H9 (cell line): ENCODE data around the gene TCEA2. TPM values are rescaled to one million over a fixed set of nuclear protein-coding genes. Genes with fewer than 3 reads are reported as not detected.

ENCODE experiments used
- DNase-seq: peaks from one replicate; pipeline ENCODE4 v3.0.0-alpha.2; 2017
- H2AFZ ChIP-seq: one replicate; pipeline ENCODE4 v1.6.1; 2013; ENCODE audit warnings: mild to moderate bottlenecking, low read length, control low read depth, moderate library complexity
- H2AK5ac ChIP-seq: 2 replicates; pipeline ENCODE4 v1.6.1; 2013; ENCODE audit warnings: low read length, control low read depth, mixed read lengths; ENCODE audit not compliant: insufficient read length
- H2BK120ac ChIP-seq: one replicate; pipeline ENCODE4 v1.6.1; 2013; ENCODE audit warnings: low read depth, mild to moderate bottlenecking, low read length, control low read depth, inconsistent platforms; ENCODE audit not compliant: poor library complexity, severe bottlenecking
- H2BK12ac ChIP-seq: 2 replicates; pipeline ENCODE4 v1.6.1; 2013; ENCODE audit warnings: low read length, control low read depth, mixed read lengths, low read depth; ENCODE audit not compliant: insufficient read length
- H2BK15ac ChIP-seq: 2 replicates; pipeline ENCODE4 v1.6.1; 2013; ENCODE audit warnings: low read depth, low read length, control low read depth
- H2BK20ac ChIP-seq: one replicate; pipeline ENCODE4 v1.6.1; 2013; ENCODE audit warnings: low read depth, mild to moderate bottlenecking, low read length, control low read depth, inconsistent platforms; ENCODE audit not compliant: poor library complexity, severe bottlenecking
- H2BK5ac ChIP-seq: 2 replicates; pipeline ENCODE4 v1.6.1; 2013; ENCODE audit warnings: low read length, control low read depth, mixed read lengths; ENCODE audit not compliant: insufficient read length
- H3K14ac ChIP-seq: 2 replicates; pipeline ENCODE4 v1.6.1; 2013; ENCODE audit warnings: low read length, control low read depth; ENCODE audit not compliant: insufficient read depth
- H3K18ac ChIP-seq: 2 replicates; pipeline ENCODE4 v1.6.1; 2013; ENCODE audit warnings: low read depth, mild to moderate bottlenecking, mixed read lengths, low read length, control low read depth; ENCODE audit not compliant: insufficient read length
- H3K23ac ChIP-seq: 2 replicates; pipeline ENCODE4 v1.6.1; 2013; ENCODE audit warnings: low read length, control low read depth, mixed read lengths, low read depth; ENCODE audit not compliant: insufficient read length
- H3K23me2 ChIP-seq: 2 replicates; pipeline ENCODE4 v1.6.1; 2013; ENCODE audit warnings: low read depth, mild to moderate bottlenecking, mixed read lengths, low read length, control low read depth; ENCODE audit not compliant: insufficient read length, poor library complexity, severe bottlenecking
- H3K27ac ChIP-seq: 2 replicates; pipeline ENCODE4 v1.5.1; 2013; ENCODE audit warnings: low read length, control low read depth, mixed read lengths, low read depth; ENCODE audit not compliant: insufficient read length
- H3K27me3 ChIP-seq: 2 replicates; pipeline ENCODE4 v1.6.1; 2013; ENCODE audit warnings: low read length, control low read depth, inconsistent platforms; ENCODE audit not compliant: insufficient read depth
- H3K4ac ChIP-seq: 2 replicates; pipeline ENCODE4 v1.6.1; 2013; ENCODE audit warnings: low read depth, mild to moderate bottlenecking, control low read depth, inconsistent platforms, low read length, moderate library complexity
- H3K4me1 ChIP-seq: 2 replicates; pipeline ENCODE4 v1.6.1; 2013; ENCODE audit warnings: low read length, control low read depth, inconsistent platforms; ENCODE audit not compliant: insufficient read depth
- H3K4me2 ChIP-seq: 2 replicates; pipeline ENCODE4 v1.6.1; 2013; ENCODE audit warnings: low read length, control low read depth, mixed read lengths; ENCODE audit not compliant: insufficient read length, insufficient read depth
- H3K56ac ChIP-seq: 2 replicates; pipeline ENCODE4 v1.6.1; 2013; ENCODE audit warnings: low read depth, mild to moderate bottlenecking, mixed read lengths, low read length, control low read depth; ENCODE audit not compliant: insufficient read length
- H3K79me1 ChIP-seq: 2 replicates; pipeline ENCODE4 v1.6.1; 2013; ENCODE audit warnings: low read depth, mild to moderate bottlenecking, moderate library complexity, low read length, control low read depth, inconsistent platforms; ENCODE audit not compliant: insufficient read depth, poor library complexity, severe bottlenecking
- H3K79me2 ChIP-seq: 2 replicates; pipeline ENCODE4 v1.6.1; 2013; ENCODE audit warnings: low read length, control low read depth, inconsistent platforms; ENCODE audit not compliant: insufficient read depth
- H3K9ac ChIP-seq: 2 replicates; pipeline ENCODE4 v1.6.1; 2013; ENCODE audit warnings: low read length, control low read depth, mixed read lengths; ENCODE audit not compliant: insufficient read length; ENCODE audit errors: extremely low read depth
- H3K9me3 ChIP-seq: one replicate; pipeline ENCODE4 v1.6.1; 2013; ENCODE audit warnings: low read depth, low read length, inconsistent platforms; ENCODE audit not compliant: control insufficient read depth
- H3T11ph ChIP-seq: one replicate; pipeline ENCODE4 v1.6.1; 2013; ENCODE audit warnings: mild to moderate bottlenecking, low read length, control low read depth, inconsistent platforms
- H4K20me1 ChIP-seq: one replicate; pipeline ENCODE4 v1.6.1; 2013; ENCODE audit not compliant: control insufficient read depth, insufficient read length, insufficient read depth
- H4K5ac ChIP-seq: 2 replicates; pipeline ENCODE4 v1.6.1; 2013; ENCODE audit warnings: low read depth, mild to moderate bottlenecking, mixed read lengths, low read length, control low read depth; ENCODE audit not compliant: insufficient read length
- H4K8ac ChIP-seq: replicated peaks from 2 replicates; pipeline ENCODE4 v1.6.1; 2013; ENCODE audit warnings: low read length, control low read depth, mixed read lengths, low read depth; ENCODE audit not compliant: insufficient read length
- H4K91ac ChIP-seq: 2 replicates; pipeline ENCODE4 v1.6.1; 2013; ENCODE audit warnings: low read depth, mild to moderate bottlenecking, moderate library complexity, mixed read lengths, low read length, control low read depth; ENCODE audit not compliant: insufficient read length
- H3K27ac Mint-ChIP-seq, 3 experiments: 2 replicates in 2 of 3; 3 replicates in 1 of 3; pipeline ENCODE4 v1.8.0; 2020 to 2021; ENCODE audit warnings: mixed read lengths in 3 of 3, mild to moderate bottlenecking in 1 of 3, moderate library complexity in 1 of 3
- H3K27me3 Mint-ChIP-seq: 2 replicates; pipeline ENCODE4 v1.8.0; 2021; ENCODE audit warnings: low read depth, mild to moderate bottlenecking, moderate library complexity, mixed read lengths
- H3K36me3 Mint-ChIP-seq, 3 experiments: 2 replicates in 2 of 3; 3 replicates in 1 of 3; pipeline ENCODE4 v1.8.0; 2020 to 2021; ENCODE audit warnings: low read depth in 3 of 3, mixed read lengths in 3 of 3; ENCODE audit not compliant: insufficient read depth in 1 of 3
- H3K4me1 Mint-ChIP-seq, 2 experiments: 2 replicates each; pipeline ENCODE4 v1.8.0; 2020; ENCODE audit warnings: mixed read lengths in 2 of 2
- H3K4me3 Mint-ChIP-seq, 2 experiments: 2 replicates in 1 of 2; 3 replicates in 1 of 2; pipeline ENCODE4 v1.8.0; 2020 to 2021; ENCODE audit warnings: mild to moderate bottlenecking in 2 of 2, mixed read lengths in 2 of 2, moderate library complexity in 1 of 2
- H3K9me3 Mint-ChIP-seq, 2 experiments: 2 replicates in 1 of 2; 3 replicates in 1 of 2; pipeline ENCODE4 v1.8.0; 2020; ENCODE audit warnings: mild to moderate bottlenecking in 2 of 2, mixed read lengths in 2 of 2, moderate library complexity in 1 of 2
- WGBS: extraction: QIAGEN DNeasy Blood & Tissue Kit; methylation state at CpG from one replicate; pipeline ENCODE4 v1.1.7; 2013; ENCODE audit warnings: missing lambda C conversion rate, low lambda C conversion rate, mixed read lengths; ENCODE audit not compliant: insufficient read length; ENCODE audit errors: extremely low coverage; 5-methylcytosine and 5-hydroxymethylcytosine counted together
- total RNA-seq: library from RNA; stranded (reverse); gene quantifications from 2 replicates; pipeline ENCODE4 v1.2.1, GENCODE V29; 2021
- TF ChIP-seq, protein P1 (sequence below): fragments of 200-600 bp; sonication (generic); conservative IDR thresholded peaks from 3 replicates; pipeline ENCODE4 v1.8.0; 2021; ENCODE audit warnings: antibody characterized with exemption, mild to moderate bottlenecking

The TCEA2 gene
- total RNA-seq, 1 experiment from 2014 or later: 51.7 TPM

DNA sequence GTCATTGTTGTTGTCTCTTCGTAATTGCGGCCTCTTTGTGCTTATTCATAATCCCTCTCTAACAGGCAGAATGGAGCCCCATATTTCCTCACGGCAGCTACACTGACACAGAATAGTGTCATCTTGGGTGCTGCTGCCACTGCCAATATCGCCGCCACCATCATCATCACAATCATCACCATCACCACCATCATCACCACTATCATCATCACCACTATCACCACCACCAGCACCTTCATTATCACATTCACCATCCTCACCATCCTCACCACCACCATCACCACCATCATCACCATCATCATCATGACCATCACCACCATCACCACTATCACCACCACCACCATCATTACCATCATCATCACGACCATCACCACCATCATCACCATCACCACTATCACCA lies 33.5 kb downstream of the TCEA2 start:
- no peak overlapping the region for H4K8ac ChIP-seq
- no peak overlapping the region for H3K4me2 ChIP-seq
- H2BK5ac ChIP-seq: no peak overlapping the region
- Mint-ChIP-seq H3K27me3 (peaks cover 32% of the 10 kb centered on the region), H3K27ac (no peak overlapping the region; a peak in 1 of 7 replicates), H3K36me3 (peaks cover 2 to 5% (median 2%) of the 10 kb centered on the region in 3 experiments; a peak in 5 of 7 replicates), H3K9me3 (peaks cover 5% of the 10 kb centered on the region in 2 experiments), H3K4me1 (peaks cover 6 to 9% of the 10 kb centered on the region in 2 experiments), H3K4me3 (no peak overlapping the region)
- no peak overlapping the region for H3K14ac ChIP-seq
- H3K18ac ChIP-seq: no peak overlapping the region
- TF ChIP-seq, protein P1, sequence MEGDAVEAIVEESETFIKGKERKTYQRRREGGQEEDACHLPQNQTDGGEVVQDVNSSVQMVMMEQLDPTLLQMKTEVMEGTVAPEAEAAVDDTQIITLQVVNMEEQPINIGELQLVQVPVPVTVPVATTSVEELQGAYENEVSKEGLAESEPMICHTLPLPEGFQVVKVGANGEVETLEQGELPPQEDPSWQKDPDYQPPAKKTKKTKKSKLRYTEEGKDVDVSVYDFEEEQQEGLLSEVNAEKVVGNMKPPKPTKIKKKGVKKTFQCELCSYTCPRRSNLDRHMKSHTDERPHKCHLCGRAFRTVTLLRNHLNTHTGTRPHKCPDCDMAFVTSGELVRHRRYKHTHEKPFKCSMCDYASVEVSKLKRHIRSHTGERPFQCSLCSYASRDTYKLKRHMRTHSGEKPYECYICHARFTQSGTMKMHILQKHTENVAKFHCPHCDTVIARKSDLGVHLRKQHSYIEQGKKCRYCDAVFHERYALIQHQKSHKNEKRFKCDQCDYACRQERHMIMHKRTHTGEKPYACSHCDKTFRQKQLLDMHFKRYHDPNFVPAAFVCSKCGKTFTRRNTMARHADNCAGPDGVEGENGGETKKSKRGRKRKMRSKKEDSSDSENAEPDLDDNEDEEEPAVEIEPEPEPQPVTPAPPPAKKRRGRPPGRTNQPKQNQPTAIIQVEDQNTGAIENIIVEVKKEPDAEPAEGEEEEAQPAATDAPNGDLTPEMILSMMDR: no peak
- no peaks in the 10 kb centered on the region for H3K79me2 ChIP-seq
- H2AK5ac ChIP-seq: no peak overlapping the region
- H4K91ac ChIP-seq: no peak overlapping the region
- H3K23ac ChIP-seq: no peak overlapping the region
- no peak overlapping the region for H2BK15ac ChIP-seq
- no peak overlapping the region for H3K4ac ChIP-seq
- no CpG with 5 or more reads among the region's 6 CpGs for WGBS
- H3T11ph ChIP-seq: no peak overlapping the region
- DNase-seq: no peak
- H3K9ac ChIP-seq: no peak overlapping the region
- H3K23me2 ChIP-seq: no peaks in the 10 kb centered on the region
- H4K5ac ChIP-seq: no peak overlapping the region
- H2AFZ ChIP-seq: no peak overlapping the region
- H4K20me1 ChIP-seq: no peaks in the 10 kb centered on the region
- H3K56ac ChIP-seq: no peak overlapping the region
- no peaks in the 10 kb centered on the region for H3K79me1 ChIP-seq
- no peak overlapping the region for H2BK120ac ChIP-seq
- no peak overlapping the region for H3K27ac ChIP-seq
- H3K4me1 ChIP-seq: no peaks in the 10 kb centered on the region; the same call in 1 of the 2 replicates
- no peaks in the 10 kb centered on the region for H3K9me3 ChIP-seq
- no peaks in the 10 kb centered on the region; the same call in 1 of the 2 replicates for H3K27me3 ChIP-seq
- no peak overlapping the region for H2BK20ac ChIP-seq
- no peak overlapping the region for H2BK12ac ChIP-seq
